Lower leg skin (tissue), 4 donors: ENCODE results near the gene RAB40B. TPM values are rescaled to one million over a fixed set of nuclear protein-coding genes. Genes with fewer than 3 reads are reported as not detected.

Source experiments
- DNase-seq, 2 donors: peaks; one replicate each; pipeline ENCODE4 v3.0.0-alpha.2; 2019; ENCODE audit warnings: low spot score in 2 of 2
- H3K4me3 ChIP-seq: fragments of 200-600 bp; sonication (generic); 2 replicates; pipeline ENCODE4 v1.5.1; 2017; ENCODE audit warnings: mild to moderate bottlenecking, low read depth; ENCODE audit not compliant: poor library complexity, severe bottlenecking
- POLR2A ChIP-seq, 2 donors: fragments of 450-650 bp; IDR thresholded peaks; one replicate each; pipeline ENCODE4 v1.6.1; 2016 to 2017; ENCODE audit warnings: antibody characterized with exemption in 2 of 2, mild to moderate bottlenecking in 1 of 2, moderate library complexity in 1 of 2
- WGBS, 2 donors: methylation state at CpG; one replicate each; pipeline ENCODE4 v1.1.5; 2018; 5-methylcytosine and 5-hydroxymethylcytosine counted together
- intact Hi-C: fragments of 100-400 bp; cut with DNase I; formaldehyde crosslinking; loops from one replicate; pipeline ENCODE4 v1.15.0; 2023; ENCODE audit warnings: low total_unique reads
- total RNA-seq, 4 donors: library from RNA; depleted of rRNA; stranded (reverse); fragments of >200 nt; gene quantifications; one replicate each; pipeline ENCODE4 v1.1.0, GENCODE V29; 2016
- TF ChIP-seq, protein P1 (sequence below), 3 donors: fragments of 450-650 bp; IDR thresholded peaks; one replicate each; pipeline ENCODE4 v1.5.1; 2016; ENCODE audit warnings: antibody characterized with exemption in 3 of 3, mild to moderate bottlenecking in 3 of 3, moderate library complexity in 2 of 3

Gene RAB40B
- total RNA-seq, 4 donors from 2014 or later, result 17.4 to 51.2 (median 27.0) TPM

GRCh38 chr17:82729479-82730260 is 31.2 kb upstream of the RAB40B start:
- no peak overlapping the region for H3K4me3 ChIP-seq
- TF ChIP-seq POLR2A (IDR thresholded peaks at IDR 0.05), result no peak
- TF ChIP-seq, protein P1, sequence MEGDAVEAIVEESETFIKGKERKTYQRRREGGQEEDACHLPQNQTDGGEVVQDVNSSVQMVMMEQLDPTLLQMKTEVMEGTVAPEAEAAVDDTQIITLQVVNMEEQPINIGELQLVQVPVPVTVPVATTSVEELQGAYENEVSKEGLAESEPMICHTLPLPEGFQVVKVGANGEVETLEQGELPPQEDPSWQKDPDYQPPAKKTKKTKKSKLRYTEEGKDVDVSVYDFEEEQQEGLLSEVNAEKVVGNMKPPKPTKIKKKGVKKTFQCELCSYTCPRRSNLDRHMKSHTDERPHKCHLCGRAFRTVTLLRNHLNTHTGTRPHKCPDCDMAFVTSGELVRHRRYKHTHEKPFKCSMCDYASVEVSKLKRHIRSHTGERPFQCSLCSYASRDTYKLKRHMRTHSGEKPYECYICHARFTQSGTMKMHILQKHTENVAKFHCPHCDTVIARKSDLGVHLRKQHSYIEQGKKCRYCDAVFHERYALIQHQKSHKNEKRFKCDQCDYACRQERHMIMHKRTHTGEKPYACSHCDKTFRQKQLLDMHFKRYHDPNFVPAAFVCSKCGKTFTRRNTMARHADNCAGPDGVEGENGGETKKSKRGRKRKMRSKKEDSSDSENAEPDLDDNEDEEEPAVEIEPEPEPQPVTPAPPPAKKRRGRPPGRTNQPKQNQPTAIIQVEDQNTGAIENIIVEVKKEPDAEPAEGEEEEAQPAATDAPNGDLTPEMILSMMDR (IDR thresholded peaks at IDR 0.05), result no peak
- no peak for DNase-seq
- 88 to 90% methylated on average over 47 of the region's 48 CpGs for WGBS, 2 donors
- intact Hi-C loops, result no loop called here

DNA sequence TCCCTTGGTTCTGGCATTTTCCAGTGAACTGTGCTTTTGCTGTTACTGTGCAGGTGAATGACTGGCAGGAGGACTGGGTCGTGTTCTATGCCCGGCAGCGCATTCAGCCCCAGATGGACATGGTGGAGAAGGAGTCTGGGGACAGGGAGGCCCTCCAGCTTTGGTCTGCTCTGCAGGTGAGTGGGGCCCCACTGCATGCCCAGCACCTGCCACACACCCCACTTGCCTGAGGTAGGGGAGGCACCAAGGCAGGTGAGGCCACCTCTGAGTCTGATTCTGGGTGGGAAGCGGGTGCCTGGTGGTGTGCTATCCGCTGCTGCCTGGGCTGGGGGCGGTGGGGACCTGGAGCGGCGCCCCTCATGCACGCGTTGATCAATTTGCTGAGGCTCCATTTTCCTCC is 27.9 kb upstream of the RAB40B start:
- intact Hi-C loops, result no loop called here

GRCh38 chr17:82723169-82723807 is 24.8 kb upstream of the RAB40B start:
- no peak overlapping the region for H3K4me3 ChIP-seq
- intact Hi-C loops, result no loop called here
- no peak for TF ChIP-seq POLR2A (IDR thresholded peaks at IDR 0.05)
- TF ChIP-seq, protein P1 (IDR thresholded peaks at IDR 0.05), result no peak
- 89 to 91% methylated on average over 26 of the region's 26 CpGs for WGBS, 2 donors
- DNase-seq, result no peak

More for the DNA sequence above, 27.9 kb upstream of the RAB40B start:
- H3K4me3 ChIP-seq, result no peak overlapping the region
- TF ChIP-seq, protein P1 (IDR thresholded peaks at IDR 0.05), result no peak
- TF ChIP-seq POLR2A (IDR thresholded peaks at IDR 0.05), result no peak
- no peak for DNase-seq
- 96% methylated on average over 10 of the region's 10 CpGs for WGBS, 2 donors

GRCh38 chr17:82722341-82723013 is 24.0 kb upstream of the RAB40B start:
- intact Hi-C loops, result no loop called here
- DNase-seq, result no peak
- 84 to 86% methylated on average over 19 of the region's 19 CpGs for WGBS, 2 donors
- no peak overlapping the region for H3K4me3 ChIP-seq
- no peak for TF ChIP-seq POLR2A (IDR thresholded peaks at IDR 0.05)
- TF ChIP-seq, protein P1 (IDR thresholded peaks at IDR 0.05), result no peak

GRCh38 chr17:82720204-82720603 is 21.7 kb upstream of the RAB40B start:
- no peak for TF ChIP-seq POLR2A (IDR thresholded peaks at IDR 0.05)
- TF ChIP-seq, protein P1 (IDR thresholded peaks at IDR 0.05), result no peak
- intact Hi-C loops, result no loop called here
- WGBS, 2 donors, result 91 to 93% methylated on average over 19 of the region's 19 CpGs
- H3K4me3 ChIP-seq, result no peak overlapping the region
- DNase-seq, result no peak
